22Rv1 (cell line): ENCODE results near the gene ATP5PO.

Experiments
- ZFX ChIP-seq: fragments of 450-650 bp; IDR thresholded peaks from 2 replicates; pipeline ENCODE4 v1.6.1; 2017; ENCODE audit warnings: antibody characterized with exemption, borderline replicate concordance
- TF ChIP-seq, protein P1 (sequence below): fragments of 450-650 bp; IDR thresholded peaks from 2 replicates; pipeline ENCODE4 v1.5.1; 2017; ENCODE audit warnings: mild to moderate bottlenecking

DNA sequence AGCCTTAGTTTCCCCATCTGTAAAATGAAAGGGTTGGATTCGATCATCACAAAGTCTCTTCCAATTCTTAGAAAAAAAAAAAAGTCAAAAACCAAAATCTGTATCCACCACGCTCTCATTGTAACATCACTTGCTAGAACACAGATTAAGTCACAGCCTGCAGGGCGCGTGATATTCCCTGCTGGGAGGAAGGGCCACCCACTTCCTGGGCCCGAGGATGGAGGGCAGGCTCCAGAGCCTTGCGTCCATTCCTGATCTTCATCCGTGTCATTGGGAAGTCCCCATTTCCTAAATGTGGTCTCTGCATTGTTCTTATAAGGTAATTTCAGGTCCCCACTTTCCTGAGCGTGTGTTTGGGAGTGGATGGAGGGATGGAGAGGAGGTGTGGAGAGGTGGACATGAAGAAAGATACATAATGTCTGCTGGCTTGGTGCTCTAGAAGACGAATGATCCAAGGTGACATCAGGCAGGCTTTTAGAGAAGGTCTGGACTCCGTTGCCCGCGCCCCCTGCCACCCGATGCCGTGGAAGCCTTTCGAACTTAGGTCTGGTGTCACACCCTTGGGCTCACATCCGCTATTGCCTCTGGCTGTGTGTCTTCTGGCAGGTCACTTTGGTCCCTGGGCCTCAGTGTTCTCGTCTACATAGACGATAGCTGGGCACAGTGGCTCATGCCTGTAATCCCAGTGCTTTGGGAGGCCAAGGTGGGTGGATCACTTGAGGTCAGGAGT is 56.1 kb downstream of the ATP5PO start:
- TF ChIP-seq, protein P1, sequence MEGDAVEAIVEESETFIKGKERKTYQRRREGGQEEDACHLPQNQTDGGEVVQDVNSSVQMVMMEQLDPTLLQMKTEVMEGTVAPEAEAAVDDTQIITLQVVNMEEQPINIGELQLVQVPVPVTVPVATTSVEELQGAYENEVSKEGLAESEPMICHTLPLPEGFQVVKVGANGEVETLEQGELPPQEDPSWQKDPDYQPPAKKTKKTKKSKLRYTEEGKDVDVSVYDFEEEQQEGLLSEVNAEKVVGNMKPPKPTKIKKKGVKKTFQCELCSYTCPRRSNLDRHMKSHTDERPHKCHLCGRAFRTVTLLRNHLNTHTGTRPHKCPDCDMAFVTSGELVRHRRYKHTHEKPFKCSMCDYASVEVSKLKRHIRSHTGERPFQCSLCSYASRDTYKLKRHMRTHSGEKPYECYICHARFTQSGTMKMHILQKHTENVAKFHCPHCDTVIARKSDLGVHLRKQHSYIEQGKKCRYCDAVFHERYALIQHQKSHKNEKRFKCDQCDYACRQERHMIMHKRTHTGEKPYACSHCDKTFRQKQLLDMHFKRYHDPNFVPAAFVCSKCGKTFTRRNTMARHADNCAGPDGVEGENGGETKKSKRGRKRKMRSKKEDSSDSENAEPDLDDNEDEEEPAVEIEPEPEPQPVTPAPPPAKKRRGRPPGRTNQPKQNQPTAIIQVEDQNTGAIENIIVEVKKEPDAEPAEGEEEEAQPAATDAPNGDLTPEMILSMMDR, result no peak
- TF ChIP-seq ZFX, result no peak
